HK-2 (cell line): ENCODE data around the gene SETSIP.
"Not testable (repeated sequence)": the region's sequence is repeated elsewhere in the genome, so short reads cannot be mapped to it uniquely, and the experiment has no call there.

Experiments
- DNase-seq: peaks from one replicate; pipeline ENCODE4 v3.0.0-alpha.2; 2018; ENCODE audit not compliant: unreplicated experiment

The SETSIP gene, protein sequence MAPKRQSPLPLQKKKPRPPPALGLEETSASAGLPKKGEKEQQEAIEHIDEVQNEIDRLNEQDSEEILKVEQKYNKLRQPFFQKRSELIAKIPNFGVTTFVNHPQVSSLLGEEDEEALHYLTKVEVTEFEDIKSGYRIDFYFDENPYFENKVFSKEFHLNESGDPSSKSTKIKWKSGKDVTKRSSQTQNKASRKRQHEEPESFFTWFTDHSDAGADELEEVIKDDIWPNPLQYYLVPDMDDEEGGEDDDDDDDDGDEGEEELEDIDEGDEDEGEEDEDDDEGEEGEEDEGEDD

DNA sequence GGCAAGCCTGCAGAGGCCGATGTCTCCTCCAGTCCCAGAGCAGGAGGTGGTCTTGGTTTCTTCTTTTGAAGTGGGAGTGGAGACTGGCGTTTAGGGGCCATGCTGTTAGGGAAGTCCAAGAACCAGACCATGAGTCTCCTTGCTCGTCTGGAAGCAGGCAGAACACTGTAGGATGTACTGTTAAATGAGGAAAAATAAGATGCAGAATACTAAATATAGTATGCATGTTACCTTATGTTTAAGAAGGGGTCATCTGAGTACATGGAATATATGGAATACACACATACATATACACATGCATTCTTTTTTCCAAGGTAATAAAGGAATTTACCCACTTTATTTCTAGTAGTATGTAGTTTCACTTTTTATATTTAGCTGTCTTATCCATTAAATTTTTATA lies at the start of gene SETSIP:
TSS of gene SETSIP (minus strand) at position 101 of the 400 bp plus-strand sequence. CDS start at position 101, 0 bp downstream.
- DNase-seq: no peak

DNA sequence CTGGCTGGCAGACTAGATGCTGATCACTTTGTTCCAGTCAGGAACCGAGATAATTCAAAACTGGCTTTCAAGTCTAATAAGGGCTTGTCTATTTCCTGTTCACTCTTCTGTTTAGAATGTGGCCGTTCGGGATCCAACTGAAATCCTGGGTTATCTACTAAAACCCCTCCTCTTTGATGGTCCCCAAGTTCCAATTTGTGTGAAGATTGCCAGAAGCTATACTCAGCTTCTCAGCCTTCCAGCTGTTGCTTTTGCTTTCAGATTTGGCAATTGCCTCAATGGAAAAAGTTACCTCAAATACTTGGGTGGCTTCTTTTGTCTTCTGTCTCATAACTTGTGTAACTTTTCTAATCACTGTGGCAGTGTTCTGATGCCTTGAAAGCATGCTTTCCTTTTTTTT lies 48.7 kb upstream of the SETSIP start:
- no peak for DNase-seq

DNA sequence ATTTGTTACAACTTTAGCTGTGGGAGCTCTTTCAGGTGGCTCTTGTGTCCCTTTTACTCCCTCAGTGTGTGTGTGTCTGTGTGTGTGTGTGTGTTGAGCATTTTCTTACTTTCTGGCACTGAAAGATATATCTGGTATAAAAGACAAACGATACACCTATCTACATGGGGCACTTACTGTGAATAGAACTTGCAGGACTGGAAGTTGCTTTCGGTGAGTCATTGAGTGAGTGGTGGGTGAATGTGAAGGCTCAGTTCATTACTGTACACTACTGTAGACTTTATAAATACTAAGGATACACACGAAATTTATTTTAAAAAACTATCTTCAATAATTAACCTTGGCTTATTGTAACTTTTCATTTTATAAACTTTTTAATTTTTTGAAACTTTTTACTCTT lies 43.6 kb upstream of the SETSIP start:
- DNase-seq: no peak

DNA sequence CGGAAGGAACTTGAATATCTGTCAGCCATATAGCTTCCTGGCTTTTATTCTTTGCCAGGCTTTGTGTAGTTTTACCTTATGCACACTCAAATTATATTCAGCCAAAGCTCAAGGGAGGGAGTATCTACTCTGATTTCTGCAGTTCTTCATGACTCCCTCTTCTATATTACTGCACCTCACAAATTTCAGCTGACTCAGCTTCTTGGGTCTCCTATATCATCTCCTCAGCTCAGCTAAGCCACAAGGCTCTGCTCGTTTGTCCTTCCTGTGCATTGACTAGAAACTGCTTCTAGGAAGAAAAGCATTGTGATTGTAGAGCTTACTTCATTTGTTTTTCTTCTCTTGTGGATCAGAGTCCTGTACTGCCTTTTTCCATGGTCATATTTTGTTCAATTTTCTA lies 42.3 kb upstream of the SETSIP start:
- no peak for DNase-seq

DNA sequence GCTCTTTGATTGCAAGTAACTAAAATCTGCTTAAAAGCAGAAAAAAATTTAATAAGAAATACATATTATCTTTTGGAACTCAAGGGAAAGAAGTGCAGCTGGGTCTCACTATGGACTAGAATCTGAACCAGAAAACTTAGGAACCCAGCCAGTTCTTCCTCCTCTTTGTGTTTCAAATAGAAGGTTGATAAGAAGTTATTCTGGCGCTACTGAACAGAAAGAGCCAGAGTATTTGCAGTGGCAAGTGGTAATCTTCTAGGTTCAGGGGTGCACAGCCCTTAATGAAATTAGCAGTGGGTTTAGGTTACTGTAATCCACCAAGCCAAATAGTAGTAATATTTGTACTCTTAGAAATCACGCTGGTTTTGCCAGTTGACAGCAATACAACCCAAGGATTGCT lies 33.4 kb upstream of the SETSIP start:
- no peak for DNase-seq

DNA sequence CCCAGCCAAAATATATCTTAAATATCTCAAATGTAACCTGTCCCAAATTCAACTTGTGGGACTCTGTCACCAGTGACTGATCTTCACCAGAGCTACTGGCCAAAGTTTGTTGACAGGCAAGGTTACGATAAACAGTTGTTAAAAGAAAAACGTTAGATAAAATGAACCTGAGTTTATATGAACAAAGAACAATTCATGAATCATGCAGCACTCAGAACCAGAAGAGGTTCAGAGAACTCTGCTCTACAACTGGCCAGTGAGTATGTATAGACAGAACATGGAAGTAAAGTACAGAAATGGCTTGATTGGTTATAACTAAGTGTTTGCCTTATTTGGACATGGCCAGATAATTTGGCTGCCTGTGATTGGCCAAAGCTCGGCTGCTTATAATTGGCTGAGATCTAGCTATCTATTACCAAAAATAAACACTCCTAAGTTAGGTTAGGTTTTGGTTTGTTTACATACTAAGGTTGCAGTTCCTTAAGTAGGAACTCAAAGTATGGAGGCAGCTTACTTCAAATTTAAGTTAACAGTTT lies 30.4 kb upstream of the SETSIP start:
- DNase-seq: no peak

DNA sequence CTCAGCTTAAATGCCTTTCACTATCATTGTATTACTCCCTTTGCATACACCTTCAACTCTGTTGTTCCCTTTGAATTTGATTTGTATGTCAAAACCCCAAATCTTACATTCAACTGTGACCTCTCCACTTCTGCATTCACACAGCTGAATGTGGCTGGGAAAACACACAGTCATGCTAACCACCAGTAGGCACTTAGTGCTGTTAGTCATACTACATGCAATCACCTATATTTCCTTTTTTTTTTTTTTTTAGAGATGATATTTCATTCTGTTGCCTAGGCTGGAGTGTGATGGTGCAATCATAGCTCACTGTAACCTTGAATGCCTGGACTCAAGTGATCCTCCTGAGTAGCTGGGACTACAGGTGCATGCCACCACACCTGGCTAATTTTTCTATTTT lies 21.1 kb upstream of the SETSIP start:
- no peak for DNase-seq

DNA sequence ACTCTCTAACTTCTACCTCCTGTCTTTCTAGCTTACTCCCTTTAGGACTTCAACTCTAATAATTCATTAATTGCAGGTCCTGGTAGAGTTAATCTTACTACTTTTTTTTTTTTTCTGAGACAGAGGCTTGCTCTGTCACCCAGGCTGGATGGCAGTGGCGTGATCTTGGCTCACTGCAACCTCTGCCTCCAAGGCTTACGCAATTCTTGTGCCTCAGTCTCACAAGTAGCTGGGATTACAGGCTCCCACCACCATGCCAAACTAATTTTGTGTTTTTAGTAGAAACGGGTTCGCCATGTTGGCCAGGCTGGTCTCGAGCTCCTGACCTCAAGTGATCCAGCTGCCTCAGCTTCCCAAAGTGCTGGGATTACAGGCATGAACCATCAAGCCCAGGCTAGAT lies 20.7 kb upstream of the SETSIP start:
- no peak for DNase-seq

DNA sequence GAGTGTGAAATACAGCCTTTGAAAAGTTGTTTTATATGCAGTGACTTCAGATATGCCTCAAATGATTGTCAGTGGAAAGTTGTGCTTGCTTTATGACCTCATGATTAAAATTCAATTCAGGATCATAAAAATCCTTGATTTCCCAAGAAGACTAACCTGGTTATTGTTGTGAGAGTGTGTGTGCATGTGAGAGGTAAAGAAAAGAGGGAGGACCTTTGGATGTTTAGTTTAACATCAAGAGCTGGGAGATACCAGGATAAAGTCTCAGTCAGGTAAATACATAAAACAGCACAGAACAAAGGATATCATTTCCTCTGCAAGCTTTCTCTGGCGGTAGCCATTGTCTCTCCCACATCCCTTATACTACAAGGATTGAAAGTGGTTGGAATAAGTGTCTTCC lies 19.4 kb upstream of the SETSIP start:
- DNase-seq: no peak

DNA sequence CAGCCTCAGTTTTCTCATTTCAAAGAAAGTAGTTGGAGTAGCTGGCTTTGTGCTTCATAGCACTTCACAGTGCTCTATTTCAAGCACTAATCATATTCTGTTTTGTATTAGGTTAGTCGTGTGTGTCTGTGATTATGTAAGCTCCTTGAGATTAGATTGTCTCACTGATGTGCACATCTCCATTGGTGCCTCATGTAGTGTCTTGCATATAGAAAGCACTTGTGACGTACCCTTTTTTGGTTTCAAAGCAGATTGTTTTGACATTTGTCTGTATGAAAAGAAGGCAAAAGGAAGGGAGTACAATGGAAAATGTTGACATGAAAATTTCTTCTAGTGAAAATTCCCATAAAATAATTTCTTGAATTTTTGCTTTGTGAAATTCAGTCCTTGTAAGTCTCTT lies 18.9 kb upstream of the SETSIP start:
- no peak for DNase-seq

DNA sequence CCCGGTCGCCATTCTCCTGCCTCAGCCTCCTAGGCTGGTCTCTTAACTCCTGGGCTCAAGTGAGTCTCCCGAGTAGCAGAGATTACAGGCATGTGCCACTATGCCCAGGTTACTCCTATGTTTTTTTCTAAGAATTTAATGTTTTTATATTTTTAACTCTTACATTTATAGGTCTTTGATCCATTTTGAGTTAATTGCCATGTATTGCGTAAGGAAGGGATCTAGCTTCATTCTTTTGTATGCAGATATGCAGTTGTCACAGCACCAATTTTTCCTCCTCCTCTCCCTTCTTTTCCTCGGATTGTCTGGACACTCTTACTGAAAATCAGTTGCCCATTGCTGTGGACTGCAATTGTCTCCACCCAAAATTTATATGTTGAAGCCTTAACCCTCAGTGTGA lies 16.4 kb upstream of the SETSIP start:
- DNase-seq: no peak

DNA sequence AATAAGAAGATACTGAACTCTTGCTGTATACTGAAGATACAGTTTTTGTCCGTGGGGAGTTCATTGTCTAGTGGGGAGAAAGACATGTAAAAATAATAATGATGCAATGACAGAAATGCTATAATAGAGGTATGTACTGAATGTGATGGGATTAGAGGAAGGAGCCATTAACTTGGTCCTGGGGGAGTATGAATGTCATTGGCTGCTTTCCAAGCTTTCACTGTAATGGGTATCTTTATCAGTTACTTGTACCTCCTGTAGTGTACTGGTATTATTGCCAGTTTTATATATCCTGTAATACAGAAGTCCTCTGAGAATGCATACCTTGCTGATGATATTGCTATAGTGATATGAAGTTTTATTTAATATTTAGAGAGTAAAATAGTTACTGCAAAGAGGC lies 12.3 kb upstream of the SETSIP start:
- no peak for DNase-seq

DNA sequence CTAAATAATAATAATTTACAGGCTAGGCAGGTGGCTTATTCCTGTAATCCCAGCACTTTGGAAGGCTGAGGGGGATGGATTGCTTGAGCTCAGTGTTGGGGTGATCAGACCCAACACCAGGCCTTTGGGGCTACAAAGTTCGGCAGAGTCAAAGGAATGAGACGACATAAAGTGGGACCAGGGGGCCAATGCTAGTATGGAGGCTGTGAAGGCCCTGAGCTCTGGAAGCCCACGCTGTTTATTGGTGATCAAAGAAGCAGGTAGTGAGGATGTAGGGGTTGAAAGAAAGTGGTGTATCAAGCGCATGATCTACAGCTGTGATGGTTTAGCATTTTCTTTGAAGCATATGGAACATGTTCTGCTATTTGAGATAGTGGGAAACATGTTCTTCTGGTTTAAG lies 10.5 kb upstream of the SETSIP start:
- DNase-seq: no peak

DNA sequence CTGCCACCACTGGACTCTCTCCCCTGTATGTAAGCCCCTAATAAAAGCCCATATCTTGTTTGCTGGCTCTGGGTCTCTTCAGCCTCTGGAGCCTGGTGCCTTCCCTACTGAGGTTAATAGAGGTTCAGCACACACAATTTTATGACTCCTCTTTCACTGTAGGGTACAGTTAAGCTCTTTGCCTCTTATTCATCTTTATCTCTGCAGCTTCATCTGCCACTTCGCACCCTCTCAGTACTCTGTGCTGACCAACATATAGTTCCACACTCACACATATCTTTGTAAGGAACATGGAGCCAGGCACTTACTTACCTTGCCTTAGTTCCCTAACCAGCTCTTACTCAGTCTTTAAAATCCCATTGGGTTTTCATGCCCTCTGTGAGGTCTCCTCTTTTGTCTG lies 9.4 kb upstream of the SETSIP start:
- DNase-seq: no peak

DNA sequence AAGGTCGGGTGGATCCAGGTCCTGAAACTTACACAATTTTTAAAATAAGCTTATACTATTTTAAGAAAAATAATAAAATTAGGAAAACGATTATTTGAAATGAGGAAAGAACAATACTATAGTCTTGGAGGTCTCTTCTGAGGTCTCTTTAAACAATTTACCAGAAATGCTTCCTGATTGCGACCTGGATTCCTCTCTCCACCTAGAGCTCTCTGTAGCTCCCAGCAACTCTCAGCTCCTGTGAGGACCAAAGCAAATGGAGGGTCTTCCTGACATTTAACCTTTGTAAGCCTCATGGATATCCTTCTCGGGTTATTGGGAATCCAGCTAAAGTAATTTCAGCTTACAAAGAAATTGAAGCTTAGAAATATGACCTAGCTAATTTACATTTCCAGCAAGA lies 5.8 kb upstream of the SETSIP start:
- DNase-seq: no peak

DNA sequence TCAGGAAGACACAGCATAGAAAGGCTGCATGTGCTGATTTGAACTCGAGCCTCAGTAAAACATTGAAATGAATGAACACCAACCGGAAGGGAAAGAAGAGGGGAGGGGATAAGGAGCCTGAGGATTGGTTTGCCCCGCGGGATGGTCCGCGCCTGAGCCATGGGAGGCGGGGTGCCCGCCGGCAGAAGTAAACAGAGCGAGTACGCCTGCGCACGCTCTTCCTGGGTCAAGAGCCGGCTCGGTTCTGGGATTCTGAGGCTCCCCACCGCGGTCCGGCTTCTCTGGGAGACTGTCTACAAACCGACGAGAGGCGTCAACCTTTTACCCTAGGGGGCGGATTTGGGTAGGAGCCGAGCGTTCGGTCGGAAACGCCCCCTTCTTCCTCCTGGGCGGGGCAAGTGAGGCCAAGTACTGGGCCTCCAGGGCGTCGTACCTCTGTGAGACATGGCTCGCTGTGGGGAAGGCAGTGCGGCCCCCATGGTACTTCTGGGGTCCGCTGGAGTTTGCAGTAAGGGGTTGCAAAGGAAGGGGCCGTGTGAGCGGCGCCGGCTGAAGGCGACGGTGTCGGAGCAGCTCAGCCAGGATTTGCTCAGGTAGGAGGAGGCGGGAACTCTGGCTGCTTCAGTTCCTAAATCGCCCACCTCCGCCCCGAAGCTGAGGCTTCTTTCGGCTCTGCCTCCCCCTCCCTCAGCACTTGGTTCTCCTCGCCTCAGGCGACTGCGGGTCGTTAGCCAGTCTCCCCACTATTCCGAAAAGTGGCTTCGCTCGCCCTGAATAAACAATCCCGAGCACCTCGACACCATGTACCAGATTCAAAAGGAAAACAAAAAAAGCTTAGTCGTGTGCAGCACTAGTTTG lies 5.1 kb upstream of the SETSIP start, which contains the start of gene BTBD8:
TSS of gene BTBD8 (plus strand) at position 218 of the 858 bp plus-strand sequence. CDS start at position 445, 227 bp downstream.
- peak; percentile 79 for DNase-seq

DNA sequence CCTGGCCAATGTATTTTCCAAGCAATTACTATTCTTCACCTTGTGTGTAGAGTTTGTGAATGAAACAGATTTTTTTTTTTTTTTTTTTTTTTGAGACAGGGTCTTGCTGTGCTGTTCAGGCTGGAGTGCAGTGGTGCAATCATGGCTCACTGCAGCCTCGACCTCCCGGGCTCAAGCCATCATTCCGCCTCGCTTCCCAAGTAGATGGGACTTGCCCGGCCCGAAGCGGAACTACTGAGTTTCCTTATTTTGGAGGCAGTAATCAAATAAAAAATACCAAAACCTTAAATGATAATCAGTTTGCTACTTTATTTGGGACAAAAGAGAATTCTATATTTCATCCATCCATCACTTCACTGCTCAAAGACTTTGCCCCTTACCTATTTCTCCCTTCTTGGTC lies 4.2 kb upstream of the SETSIP start:
- no peak for DNase-seq

DNA sequence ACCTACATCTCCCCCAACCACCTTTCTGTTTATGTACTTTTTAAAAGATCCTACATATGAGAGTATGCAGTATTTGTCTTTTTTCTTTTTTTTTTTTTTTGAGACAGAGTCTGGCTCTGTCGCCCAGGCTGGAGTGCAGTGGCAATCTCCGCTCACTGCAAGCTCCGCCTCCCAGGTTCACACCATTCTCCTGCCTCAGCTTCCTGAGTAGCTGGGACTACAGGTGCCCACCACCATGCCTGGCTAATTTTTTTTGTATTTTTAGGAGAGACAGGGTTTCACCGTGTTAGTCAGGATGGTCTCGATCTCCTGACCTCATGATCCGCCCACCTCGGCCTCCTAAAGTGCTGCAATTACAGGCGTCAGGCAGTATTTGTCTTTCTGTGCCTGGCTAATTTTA lies 2.9 kb upstream of the SETSIP start:
- not testable (repeated sequence) for DNase-seq

DNA sequence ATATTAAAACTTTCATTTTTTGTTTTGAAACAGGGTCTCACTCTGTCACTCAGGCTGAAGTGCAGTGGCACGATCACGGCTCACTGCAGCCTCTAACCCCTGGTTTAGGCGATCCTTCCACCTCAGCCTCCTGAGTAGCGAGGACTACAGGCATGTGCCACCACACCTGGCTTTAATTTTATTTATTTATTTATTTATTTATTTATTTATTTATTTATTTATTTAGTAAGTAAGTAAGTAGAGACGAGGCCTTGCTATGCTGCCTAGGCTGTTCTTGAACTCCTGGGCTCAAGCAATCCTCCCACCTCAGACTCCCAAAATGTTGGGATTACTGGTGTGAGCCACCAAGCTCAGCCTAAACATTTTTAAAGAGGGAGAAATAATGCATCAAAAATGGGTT lies 1.2 kb upstream of the SETSIP start:
- no peak for DNase-seq

DNA sequence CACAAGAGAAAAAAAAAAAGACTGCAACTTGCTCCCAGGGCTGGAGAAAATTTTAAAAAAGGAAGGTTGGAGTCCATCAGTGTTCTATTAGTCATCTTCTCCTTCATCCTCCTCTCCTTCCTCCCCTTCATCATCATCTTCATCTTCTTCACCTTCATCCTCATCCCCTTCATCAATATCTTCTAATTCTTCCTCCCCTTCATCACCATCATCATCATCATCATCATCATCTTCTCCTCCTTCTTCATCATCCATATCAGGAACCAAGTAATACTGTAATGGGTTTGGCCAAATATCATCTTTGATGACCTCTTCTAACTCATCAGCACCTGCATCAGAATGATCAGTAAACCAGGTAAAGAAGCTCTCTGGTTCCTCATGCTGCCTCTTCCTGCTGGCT lies 765 bp downstream of the SETSIP start:
- not testable (repeated sequence) for DNase-seq

DNA sequence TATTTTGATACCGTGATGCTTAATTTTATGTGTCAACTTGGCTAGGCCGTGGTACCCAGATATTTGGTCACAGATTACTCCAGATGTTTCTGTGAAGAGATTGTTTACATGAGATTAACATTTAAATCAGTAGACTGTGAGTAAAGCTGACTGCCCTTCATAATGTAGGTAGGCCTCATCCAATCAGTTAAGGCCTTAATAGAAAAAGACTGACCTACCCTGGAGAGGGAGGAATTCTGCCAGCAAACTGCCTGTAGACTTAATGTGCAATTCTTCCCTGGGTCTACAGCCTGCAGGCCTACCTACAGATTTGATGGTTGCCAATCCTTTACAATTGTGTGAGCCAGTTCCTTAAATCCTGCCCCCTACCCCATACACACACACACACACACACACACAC lies 4.3 kb downstream of the SETSIP start:
- no peak for DNase-seq

DNA sequence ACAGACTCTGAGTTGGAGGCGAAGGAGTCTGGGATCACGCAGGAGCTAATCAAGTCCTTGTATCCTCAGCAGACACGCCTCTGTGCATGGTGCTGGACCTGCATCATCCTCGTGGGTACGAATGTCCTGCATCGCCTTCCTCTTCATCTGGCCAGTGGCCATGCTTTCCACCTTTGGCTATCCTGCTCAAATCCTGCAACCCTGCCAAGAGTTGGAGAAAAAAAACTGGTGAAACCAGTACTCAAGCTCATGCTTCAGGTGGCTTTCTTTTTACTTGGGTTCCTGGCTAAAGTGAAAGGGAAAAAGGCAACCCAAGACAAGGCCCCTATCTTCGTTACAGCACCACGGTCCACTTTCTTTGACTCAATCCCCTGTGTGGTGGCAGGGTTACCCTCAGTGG lies 8.9 kb downstream of the SETSIP start:
- no peak for DNase-seq

DNA sequence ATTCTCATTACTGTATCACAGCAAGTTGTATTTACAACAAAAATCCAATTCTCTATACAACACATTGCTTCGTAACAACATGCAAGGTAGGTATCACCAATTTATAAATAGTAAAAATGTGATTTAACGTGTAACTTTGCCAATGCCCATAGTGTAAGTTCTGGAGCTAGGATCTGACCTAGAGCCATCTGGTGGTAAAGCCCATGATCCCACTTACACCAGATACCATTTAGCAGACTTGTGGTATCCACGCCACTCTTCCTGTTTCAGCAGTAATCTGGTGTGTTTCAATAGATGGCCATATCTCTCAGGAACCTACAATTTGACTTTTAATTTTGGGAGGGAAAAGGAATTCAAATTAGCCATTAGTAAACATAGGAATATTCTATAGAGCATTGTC lies 10.2 kb downstream of the SETSIP start:
- DNase-seq: no peak
